GM12872 (cell line): ENCODE data around the gene CAV3.

Experiments used
- TF ChIP-seq, protein P1 (sequence below): IDR thresholded peaks from 3 replicates; pipeline ENCODE4 v1.5.1; 2011; ENCODE audit warnings: low read depth, mild to moderate bottlenecking, low read length, moderate library complexity; ENCODE audit not compliant: insufficient read depth

The CAV3 gene

GRCh38 chr3:8752832-8753231 is 19.2 kb downstream of the CAV3 start:
- TF ChIP-seq, protein P1, sequence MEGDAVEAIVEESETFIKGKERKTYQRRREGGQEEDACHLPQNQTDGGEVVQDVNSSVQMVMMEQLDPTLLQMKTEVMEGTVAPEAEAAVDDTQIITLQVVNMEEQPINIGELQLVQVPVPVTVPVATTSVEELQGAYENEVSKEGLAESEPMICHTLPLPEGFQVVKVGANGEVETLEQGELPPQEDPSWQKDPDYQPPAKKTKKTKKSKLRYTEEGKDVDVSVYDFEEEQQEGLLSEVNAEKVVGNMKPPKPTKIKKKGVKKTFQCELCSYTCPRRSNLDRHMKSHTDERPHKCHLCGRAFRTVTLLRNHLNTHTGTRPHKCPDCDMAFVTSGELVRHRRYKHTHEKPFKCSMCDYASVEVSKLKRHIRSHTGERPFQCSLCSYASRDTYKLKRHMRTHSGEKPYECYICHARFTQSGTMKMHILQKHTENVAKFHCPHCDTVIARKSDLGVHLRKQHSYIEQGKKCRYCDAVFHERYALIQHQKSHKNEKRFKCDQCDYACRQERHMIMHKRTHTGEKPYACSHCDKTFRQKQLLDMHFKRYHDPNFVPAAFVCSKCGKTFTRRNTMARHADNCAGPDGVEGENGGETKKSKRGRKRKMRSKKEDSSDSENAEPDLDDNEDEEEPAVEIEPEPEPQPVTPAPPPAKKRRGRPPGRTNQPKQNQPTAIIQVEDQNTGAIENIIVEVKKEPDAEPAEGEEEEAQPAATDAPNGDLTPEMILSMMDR, result no peak

GRCh38 chr3:8755097-8755496 is 21.5 kb downstream of the CAV3 start:
- TF ChIP-seq, protein P1, result no peak

DNA sequence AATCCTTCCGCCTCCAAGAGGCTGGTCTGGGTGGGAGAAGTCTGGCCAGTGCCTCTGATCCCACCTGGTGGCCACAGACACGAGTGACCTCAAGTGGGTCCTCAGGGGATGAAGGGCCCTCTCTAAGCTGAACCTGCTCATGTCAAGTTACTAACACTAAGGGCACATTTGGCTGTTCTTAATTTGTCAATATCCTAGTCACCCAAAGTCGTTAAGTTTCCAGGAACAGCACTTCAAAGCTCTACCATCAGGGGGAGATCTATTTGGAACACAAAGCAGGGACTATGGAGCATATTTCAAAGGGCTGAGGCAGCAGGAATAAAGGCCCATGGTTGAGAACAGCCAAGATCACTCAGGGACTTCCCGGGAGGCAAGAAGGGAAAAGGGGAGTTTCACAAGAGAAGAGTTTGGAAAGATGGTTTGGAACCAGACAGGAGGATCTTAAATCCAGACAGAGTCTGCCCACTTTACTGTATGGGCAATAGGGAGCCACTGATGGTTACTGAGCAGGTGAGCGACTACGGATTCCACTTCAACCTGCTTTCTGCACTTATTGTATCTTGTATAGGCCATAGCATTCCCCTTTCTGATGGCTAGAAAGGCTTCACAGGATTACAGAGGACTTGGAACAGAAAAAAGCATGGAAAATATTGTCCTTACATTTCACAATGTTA is 22.1 kb downstream of the CAV3 start:
- TF ChIP-seq, protein P1, result peak; percentile 39; the same call in 2 of the 3 replicates

- TF ChIP-seq, protein P1, result no peak
Observed at GRCh38 chr3:8756671-8757070, 23.1 kb downstream of the CAV3 start.

- TF ChIP-seq, protein P1, result no peak
Observed at GRCh38 chr3:8757551-8758518, 24.2 kb downstream of the CAV3 start.

- TF ChIP-seq, protein P1, result no peak
Observed at GRCh38 chr3:8759038-8759707, 25.6 kb downstream of the CAV3 start.

GRCh38 chr3:8760091-8760490 is 26.5 kb downstream of the CAV3 start:
- TF ChIP-seq, protein P1, result no peak
